ENCODE results near the gene RANBP3. TPM values are rescaled to one million over a fixed set of nuclear protein-coding genes. Genes with fewer than 3 reads are reported as not detected.

The RANBP3 gene
- total and polyA plus RNA-seq, 8 donors: 64.6 to 91.9 (median 77.1) TPM

DNA sequence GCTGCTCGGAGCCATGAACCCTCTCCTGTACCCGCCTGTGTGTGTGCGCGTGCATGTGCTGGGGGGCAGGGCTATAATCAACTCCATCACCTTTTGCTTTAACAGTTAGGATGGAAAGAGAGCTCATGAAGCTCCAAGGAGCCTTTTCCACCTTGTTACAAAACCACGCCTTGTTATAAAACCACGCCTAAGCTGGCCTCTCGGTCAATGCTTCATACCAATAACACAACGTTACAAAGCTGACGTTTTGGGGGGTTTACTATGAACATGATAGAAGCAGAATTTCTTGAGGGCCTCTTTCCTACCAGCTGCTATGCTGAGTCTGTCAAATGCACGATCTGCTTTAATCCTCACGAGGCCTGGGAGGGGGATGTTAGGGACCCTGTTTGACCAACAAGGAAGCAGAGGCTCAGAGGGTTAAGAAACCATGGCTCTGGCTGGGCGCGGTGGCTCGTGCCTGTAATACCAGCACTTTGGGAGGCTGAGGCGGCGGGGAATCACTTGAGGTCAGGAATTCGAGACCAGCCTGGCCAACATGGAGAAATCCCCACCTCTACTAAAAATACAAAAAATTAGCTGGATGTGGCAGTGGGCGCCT, 52.0 kb downstream of the RANBP3 start:
- intact Hi-C loops (cut with DNase I): no loop called here
- Histone ChIP-seq H3K27ac (no peak overlapping the region), H3K9me3 (no peaks in the 10 kb centered on the region), H3K4me1 (no peaks in the 10 kb centered on the region), H3K4me3 (no peak overlapping the region), H3K27me3 (no peaks in the 10 kb centered on the region), H3K36me3 (peaks cover 5 to 100% of the 10 kb centered on the region in 2 donors)
- no peak for ATAC-seq
- TF ChIP-seq, protein P1, sequence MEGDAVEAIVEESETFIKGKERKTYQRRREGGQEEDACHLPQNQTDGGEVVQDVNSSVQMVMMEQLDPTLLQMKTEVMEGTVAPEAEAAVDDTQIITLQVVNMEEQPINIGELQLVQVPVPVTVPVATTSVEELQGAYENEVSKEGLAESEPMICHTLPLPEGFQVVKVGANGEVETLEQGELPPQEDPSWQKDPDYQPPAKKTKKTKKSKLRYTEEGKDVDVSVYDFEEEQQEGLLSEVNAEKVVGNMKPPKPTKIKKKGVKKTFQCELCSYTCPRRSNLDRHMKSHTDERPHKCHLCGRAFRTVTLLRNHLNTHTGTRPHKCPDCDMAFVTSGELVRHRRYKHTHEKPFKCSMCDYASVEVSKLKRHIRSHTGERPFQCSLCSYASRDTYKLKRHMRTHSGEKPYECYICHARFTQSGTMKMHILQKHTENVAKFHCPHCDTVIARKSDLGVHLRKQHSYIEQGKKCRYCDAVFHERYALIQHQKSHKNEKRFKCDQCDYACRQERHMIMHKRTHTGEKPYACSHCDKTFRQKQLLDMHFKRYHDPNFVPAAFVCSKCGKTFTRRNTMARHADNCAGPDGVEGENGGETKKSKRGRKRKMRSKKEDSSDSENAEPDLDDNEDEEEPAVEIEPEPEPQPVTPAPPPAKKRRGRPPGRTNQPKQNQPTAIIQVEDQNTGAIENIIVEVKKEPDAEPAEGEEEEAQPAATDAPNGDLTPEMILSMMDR (IDR thresholded peaks at IDR 0.05): no peak
- DNase-seq: no peak

DNA sequence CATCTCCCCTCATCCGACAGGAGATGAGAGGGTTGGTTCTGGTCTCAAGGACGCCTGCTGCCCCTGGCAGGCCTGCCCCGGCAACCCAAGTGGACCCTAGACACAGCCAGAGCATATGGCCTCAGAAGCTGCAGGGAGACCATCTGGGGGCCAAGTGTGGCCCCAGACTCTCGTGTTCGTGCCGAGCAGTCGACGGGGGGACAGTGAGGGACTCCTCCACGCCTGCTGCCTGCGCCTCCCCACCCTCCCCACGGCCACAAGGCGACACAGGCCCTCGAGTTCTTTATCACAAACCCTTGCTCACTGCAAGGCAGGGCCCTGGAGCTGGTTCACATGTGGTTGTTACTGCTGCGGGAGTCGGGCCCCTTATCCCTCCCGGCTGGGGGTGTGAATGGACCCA, 54.6 kb downstream of the RANBP3 start:
- no peak overlapping the region for H3K4me3 ChIP-seq
- H3K36me3 ChIP-seq: peaks cover 5 to 100% of the 10 kb centered on the region in 2 donors
- TF ChIP-seq, protein P1 (IDR thresholded peaks at IDR 0.05): no peak
- DNase-seq: no peak
- no peak overlapping the region for H3K27ac ChIP-seq
- no peaks in the 10 kb centered on the region for H3K27me3 ChIP-seq
- no peak for ATAC-seq
- no peaks in the 10 kb centered on the region for H3K9me3 ChIP-seq
- H3K4me1 ChIP-seq: no peaks in the 10 kb centered on the region
- intact Hi-C loops (cut with DNase I): no loop called here

DNA sequence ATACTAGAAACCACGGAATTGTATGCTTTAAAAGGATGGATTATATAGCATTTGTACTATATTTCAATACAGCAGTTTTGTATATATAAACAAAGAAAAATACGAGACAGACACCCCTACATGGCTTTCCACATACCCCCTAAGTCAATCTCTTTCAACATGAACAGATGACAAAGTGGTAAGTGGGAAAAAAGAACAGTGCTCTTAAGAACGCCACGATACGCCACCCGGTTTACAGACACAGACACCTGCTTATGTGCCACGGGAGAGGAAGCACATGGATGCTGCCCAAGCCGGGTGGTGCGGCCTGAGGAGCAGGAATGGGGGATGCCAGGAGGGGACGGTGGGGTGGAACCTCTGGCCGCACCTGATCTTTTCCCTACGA, 55.8 kb downstream of the RANBP3 start:
- intact Hi-C loops (cut with DNase I): no loop called here
- TF ChIP-seq, protein P1 (IDR thresholded peaks at IDR 0.05): no peak

DNA sequence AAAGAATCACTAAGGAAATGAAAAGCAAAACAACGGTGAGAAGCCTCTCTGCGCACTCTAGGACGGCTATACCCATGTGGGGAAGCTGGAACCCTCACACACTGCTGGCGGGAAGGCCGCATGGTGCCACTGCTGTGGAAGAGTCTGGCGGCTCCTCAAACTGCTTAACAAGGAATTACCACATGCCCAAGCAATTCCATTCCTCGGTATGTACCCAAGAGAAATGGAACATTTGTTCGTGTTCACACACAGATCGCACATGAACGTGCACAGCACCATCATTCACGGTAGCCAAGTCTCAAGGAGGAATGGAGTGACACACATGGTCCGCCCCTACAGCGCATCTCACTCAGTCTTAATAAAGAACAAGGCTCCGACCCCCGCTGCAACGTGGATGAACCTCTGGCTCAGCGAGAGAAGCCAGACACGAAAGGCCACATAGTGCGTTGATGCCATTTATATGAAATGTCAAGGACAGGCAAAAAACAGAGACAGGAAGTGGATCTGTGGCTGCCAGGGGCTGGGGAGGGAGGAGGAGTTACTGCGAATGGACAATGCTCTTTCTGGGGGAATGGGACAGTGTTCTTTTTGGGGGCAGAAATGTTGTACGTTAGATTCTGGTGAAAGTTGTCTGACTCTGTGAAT, 56.3 kb downstream of the RANBP3 start:
- H3K27me3 ChIP-seq: no peaks in the 10 kb centered on the region
- H3K4me1 ChIP-seq: no peaks in the 10 kb centered on the region
- no peak overlapping the region for H3K4me3 ChIP-seq
- H3K27ac ChIP-seq: no peak overlapping the region
- intact Hi-C loops (cut with DNase I): no loop called here
- no peaks in the 10 kb centered on the region for H3K9me3 ChIP-seq
- DNase-seq (no peak), ATAC-seq (no peak)
- peaks cover 5 to 100% of the 10 kb centered on the region in 2 donors for H3K36me3 ChIP-seq
- TF ChIP-seq, protein P1 (IDR thresholded peaks at IDR 0.05): no peak

More for the DNA sequence above, 55.8 kb downstream of the RANBP3 start:
- H3K9me3 ChIP-seq: no peaks in the 10 kb centered on the region
- ATAC-seq (no peak), DNase-seq (no peak)
- no peak overlapping the region for H3K4me3 ChIP-seq
- H3K4me1 ChIP-seq: no peaks in the 10 kb centered on the region
- no peaks in the 10 kb centered on the region for H3K27me3 ChIP-seq
- no peak overlapping the region for H3K27ac ChIP-seq
- peaks cover 5 to 100% of the 10 kb centered on the region in 2 donors for H3K36me3 ChIP-seq

DNA sequence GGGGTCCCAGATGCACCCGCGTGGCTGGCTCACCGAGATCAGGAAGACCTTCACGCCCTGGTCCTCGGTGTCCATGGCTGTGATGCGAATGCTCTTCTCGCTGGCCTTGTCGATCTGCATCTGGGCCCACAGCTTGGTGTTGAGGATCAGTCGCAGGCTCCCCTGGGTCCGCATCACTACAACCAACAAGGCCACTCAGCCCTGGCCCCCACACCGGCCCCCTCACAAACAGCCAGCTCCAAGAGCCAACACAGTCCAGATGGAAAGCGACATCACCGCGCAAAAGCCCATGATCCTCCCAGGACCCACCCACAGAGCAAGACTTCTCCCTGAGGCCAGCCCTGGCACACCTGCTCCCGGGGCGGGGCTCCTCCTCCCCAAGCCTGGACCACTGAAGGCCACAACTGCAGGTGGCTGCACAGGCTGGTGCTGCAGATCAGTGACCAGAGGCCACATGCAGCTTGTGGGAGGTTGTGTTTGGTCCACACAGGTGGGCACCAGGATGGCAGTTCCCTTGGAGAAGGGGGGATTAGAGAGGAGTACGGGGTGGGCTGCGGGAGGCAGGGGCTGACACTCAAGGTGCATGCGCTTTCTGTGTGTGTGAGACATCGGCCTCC, 59.4 kb downstream of the RANBP3 start:
- DNase-seq: no peak
- ATAC-seq: no peak

More for the DNA sequence above, 59.4 kb downstream of the RANBP3 start:
- Histone ChIP-seq H3K9me3 (no peaks in the 10 kb centered on the region), H3K36me3 (peaks cover 5 to 95% of the 10 kb centered on the region in 2 donors), H3K4me1 (peaks cover 0 to 7% of the 10 kb centered on the region in 2 donors), H3K4me3 (no peak overlapping the region), H3K27me3 (no peaks in the 10 kb centered on the region), H3K27ac (no peak overlapping the region)
- TF ChIP-seq, protein P1 (IDR thresholded peaks at IDR 0.05): no peak
- intact Hi-C loops (cut with DNase I): no loop called here
